SK-N-SH treated with all-trans-retinoic acid at 6 μM for 48 hours (cell line): ENCODE data around the gene PTPRG.

Experiments
- GLIS3 ChIP-seq: fragments of 250-450 bp; sonication (Bioruptor Pico); IDR thresholded peaks from 2 replicates; pipeline ENCODE4 v1.5.0; 2020; ENCODE audit warnings: mild to moderate bottlenecking, moderate library complexity
- ISL1 ChIP-seq: fragments of 250-450 bp; sonication (Bioruptor Pico); IDR thresholded peaks from 2 replicates; pipeline ENCODE4 v2.1.2; 2022; ENCODE audit warnings: mild to moderate bottlenecking, moderate library complexity
- TF ChIP-seq, protein P1 (sequence below): fragments of 250-450 bp; sonication (Bioruptor Pico); IDR thresholded peaks from 2 replicates; pipeline ENCODE4 v1.8.0; 2020; ENCODE audit warnings: mild to moderate bottlenecking, moderate library complexity, borderline replicate concordance

GRCh38 chr3:61810953-61811497, 249.7 kb downstream of the PTPRG start:
- TF ChIP-seq, protein P1, sequence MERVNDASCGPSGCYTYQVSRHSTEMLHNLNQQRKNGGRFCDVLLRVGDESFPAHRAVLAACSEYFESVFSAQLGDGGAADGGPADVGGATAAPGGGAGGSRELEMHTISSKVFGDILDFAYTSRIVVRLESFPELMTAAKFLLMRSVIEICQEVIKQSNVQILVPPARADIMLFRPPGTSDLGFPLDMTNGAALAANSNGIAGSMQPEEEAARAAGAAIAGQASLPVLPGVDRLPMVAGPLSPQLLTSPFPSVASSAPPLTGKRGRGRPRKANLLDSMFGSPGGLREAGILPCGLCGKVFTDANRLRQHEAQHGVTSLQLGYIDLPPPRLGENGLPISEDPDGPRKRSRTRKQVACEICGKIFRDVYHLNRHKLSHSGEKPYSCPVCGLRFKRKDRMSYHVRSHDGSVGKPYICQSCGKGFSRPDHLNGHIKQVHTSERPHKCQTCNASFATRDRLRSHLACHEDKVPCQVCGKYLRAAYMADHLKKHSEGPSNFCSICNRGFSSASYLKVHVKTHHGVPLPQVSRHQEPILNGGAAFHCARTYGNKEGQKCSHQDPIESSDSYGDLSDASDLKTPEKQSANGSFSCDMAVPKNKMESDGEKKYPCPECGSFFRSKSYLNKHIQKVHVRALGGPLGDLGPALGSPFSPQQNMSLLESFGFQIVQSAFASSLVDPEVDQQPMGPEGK (CRISPR knock-in tag) = no peak
- TF ChIP-seq GLIS3 (CRISPR knock-in tag) (no peak), ISL1 (CRISPR knock-in tag) (no peak)
